GM12878 (cell line): ENCODE results near the gene PKM. TPM values are rescaled to one million over a fixed set of nuclear protein-coding genes. Genes with fewer than 3 reads are reported as not detected.

Experiments
- ATAC-seq: fragments of 200-7000 bp; cut with Tn5 transposase; 3 replicates; pipeline ENCODE4 v1.9.1; 2020; ENCODE audit warnings: mild to moderate bottlenecking, moderate library complexity
- BruUV-seq: library from RNA; stranded (reverse); fragments of 400-500 nt; replicated peaks from 2 replicates; lab custom pipeline; 2021; lab: Mats Ljungman, UMichigan
- CTCF ChIA-PET: fragments of 300-600 bp; sonication (Branson Sonifier 250); formaldehyde crosslinking; extraction: SDS; loops from one replicate; lab custom pipeline; 2021; ENCODE audit warnings: inconsistent platforms; lab: Yijun Ruan, JAX
- POLR2A ChIA-PET: fragments of 350-600 bp; formaldehyde crosslinking; extraction: SDS; loops from one replicate; lab custom pipeline; 2021; ENCODE audit warnings: inconsistent platforms; lab: Charles Lee
- RAD21 ChIA-PET: fragments of 300-600 bp; sonication (Branson Sonifier 250); formaldehyde crosslinking; loops from one replicate; lab custom pipeline; 2023; ENCODE audit warnings: antibody characterized with exemption; ENCODE audit not compliant: unreplicated experiment; lab: Charles Lee
- SMC1A ChIA-PET: fragments of 300-600 bp; sonication (Branson Sonifier 250); formaldehyde crosslinking; loops from one replicate; lab custom pipeline; 2023; ENCODE audit not compliant: unreplicated experiment, uncharacterized antibody; lab: Charles Lee
- DNase-seq: peaks from one replicate; pipeline ENCODE4 v3.0.0-alpha.2; 2011; ENCODE audit warnings: low read depth, low spot score
- FAIRE-seq: peaks from 3 replicates; lab custom pipeline; 2011; peaks lifted over from hg19 to GRCh38; lab: Jason Lieb, UNC
- H2AFZ ChIP-seq: 2 replicates; pipeline ENCODE4 v1.6.0; 2011; ENCODE audit warnings: low read depth, low read length, control low read depth; ENCODE audit not compliant: control insufficient read depth
- H3K27ac ChIP-seq: 2 replicates; pipeline ENCODE4 v1.5.1; 2011; ENCODE audit warnings: control low read depth; ENCODE audit not compliant: control insufficient read depth, insufficient read depth
- H3K27me3 ChIP-seq, 2 experiments: replicated peaks in 1 of 2; 2 replicates each; pipeline versions ENCODE4 v1.6.0 to v1.6.1; 2011; ENCODE audit warnings: low read length in 1 of 2; ENCODE audit not compliant: control insufficient read depth in 2 of 2, insufficient read depth in 2 of 2
- H3K36me3 ChIP-seq, 2 experiments: 2 replicates each; pipeline ENCODE4 v1.5.1; 2011; ENCODE audit warnings: low read length in 1 of 2; ENCODE audit not compliant: control insufficient read depth in 2 of 2, insufficient read depth in 2 of 2
- H3K4me1 ChIP-seq: 2 replicates; pipeline ENCODE4 v1.6.1; 2011; ENCODE audit warnings: mild to moderate bottlenecking, low read length, moderate library complexity, mixed read lengths; ENCODE audit not compliant: control insufficient read depth, insufficient read depth
- H3K4me2 ChIP-seq: 2 replicates; pipeline ENCODE4 v1.6.0; 2011; ENCODE audit warnings: control low read depth; ENCODE audit not compliant: control insufficient read depth, insufficient read depth
- H3K4me3 ChIP-seq: fragments of 200-600 bp; sonication (generic); 2 replicates; pipeline ENCODE4 v1.5.1; 2016
- H3K79me2 ChIP-seq: 2 replicates; pipeline ENCODE4 v1.6.0; 2011; ENCODE audit warnings: low read length; ENCODE audit not compliant: control insufficient read depth, insufficient read depth
- H3K9ac ChIP-seq: 2 replicates; pipeline ENCODE4 v1.8.0; 2011; ENCODE audit warnings: low read length, control low read depth, mixed read lengths; ENCODE audit not compliant: control insufficient read depth, insufficient read depth
- H3K9me3 ChIP-seq: replicated peaks from 3 replicates; pipeline ENCODE4 v1.5.1; 2011; ENCODE audit warnings: mild to moderate bottlenecking, low read length; ENCODE audit not compliant: control insufficient read depth, insufficient read depth
- H4K20me1 ChIP-seq: 2 replicates; pipeline ENCODE4 v1.6.0; 2011; ENCODE audit not compliant: control insufficient read depth, insufficient read depth
- CHD2 ChIP-seq: IDR thresholded peaks from 2 replicates; pipeline ENCODE4 v1.6.1; 2011; ENCODE audit warnings: low read depth, low read length, improper control_type of control experiment, borderline replicate concordance
- HDGF ChIP-seq: fragments of 450-650 bp; IDR thresholded peaks from 2 replicates; pipeline ENCODE4 v1.6.1; 2016; ENCODE audit warnings: antibody characterized with exemption
- NFYB ChIP-seq: IDR thresholded peaks from 2 replicates; pipeline ENCODE4 v1.6.1; 2011; ENCODE audit warnings: low read depth, mild to moderate bottlenecking, low read length, improper control_type of control experiment, moderate library complexity; ENCODE audit not compliant: insufficient read depth
- RAD51 ChIP-seq: fragments of 450-650 bp; IDR thresholded peaks from 2 replicates; pipeline ENCODE4 v1.6.1; 2016; ENCODE audit warnings: moderate library complexity, mild to moderate bottlenecking, inconsistent platforms
- SIN3A ChIP-seq: IDR thresholded peaks from 2 replicates; pipeline ENCODE4 v1.6.1; 2012; ENCODE audit warnings: low read depth, low read length, improper control_type of control experiment
- TCF7 ChIP-seq: IDR thresholded peaks from 2 replicates; pipeline ENCODE4 v1.6.1; 2014; ENCODE audit warnings: antibody characterized with exemption, borderline replicate concordance
- ZNF207 ChIP-seq: fragments of 450-650 bp; IDR thresholded peaks from 2 replicates; pipeline ENCODE4 v1.6.1; 2014; ENCODE audit warnings: antibody characterized with exemption, mild to moderate bottlenecking, borderline replicate concordance
- WGBS: methylation state at CpG from one replicate; pipeline ENCODE4 v1.1.6; 2016; ENCODE audit warnings: low lambda C conversion rate; ENCODE audit not compliant: insufficient replicate concordance, insufficient coverage; ENCODE audit errors: missing lambda C conversion rate; 5-methylcytosine and 5-hydroxymethylcytosine counted together
- in situ Hi-C: fragments of 300-500 bp; cut with MboI; formaldehyde crosslinking; loops from 9 replicates; pipeline ENCODE4 v1.14.3; 2018; ENCODE audit warnings: mixed read lengths
- intact Hi-C: fragments of 100-400 bp; cut with micrococcal nuclease; formaldehyde crosslinking; loops from one replicate; pipeline ENCODE4 v1.14.2; 2022; ENCODE audit not compliant: unreplicated experiment
- polyA plus RNA-seq, 11 experiments: library from polyadenylated mRNA; depleted of rRNA in 4 of 11; unstranded in 6 of 11; stranded (reverse) in 5 of 11; fragments of >200 nt; fragmentation: Nextera tagmentation in 4 of 11; fragmentation: Illumina TruSeq in 1 of 11; extraction: Ambion mirVana in 4 of 11; extraction: Trizol in 1 of 11; gene quantifications; 1 replicate in 1 of 11; 2 replicates in 10 of 11; pipeline versions ENCODE4 v1.2.1 to v1.2.3, GENCODE V29; 2011 to 2016; ENCODE audit warnings: inconsistent platforms in 2 of 11, missing spikeins in 2 of 11, low read depth in 1 of 11
- total RNA-seq, 4 experiments: library from RNA; depleted of rRNA in 3 of 4; stranded (reverse); fragments of >200 nt in 3 of 4; fragmentation: Illumina TruSeq in 1 of 4; extraction: Trizol in 1 of 4; gene quantifications; 2 replicates each; pipeline versions ENCODE4 v1.2.1 to v1.2.3, GENCODE V29; 2013 to 2021
- TF ChIP-seq, protein P1 (sequence below): fragments of 450-650 bp; IDR thresholded peaks from 2 replicates; pipeline ENCODE4 v1.6.1; 2017; ENCODE audit warnings: mild to moderate bottlenecking
- TF ChIP-seq, protein P2 (sequence below): fragments of 450-650 bp; IDR thresholded peaks from 2 replicates; pipeline ENCODE4 v1.6.1; 2017; ENCODE audit warnings: antibody characterized with exemption, mild to moderate bottlenecking, moderate library complexity

The PKM gene
- total and polyA plus RNA-seq, 10 of the 15 experiments (the other 5 are each of a cell fraction or from before 2014, with no cell fraction given) = 491 to 2,011 (median 1,433) TPM

DNA sequence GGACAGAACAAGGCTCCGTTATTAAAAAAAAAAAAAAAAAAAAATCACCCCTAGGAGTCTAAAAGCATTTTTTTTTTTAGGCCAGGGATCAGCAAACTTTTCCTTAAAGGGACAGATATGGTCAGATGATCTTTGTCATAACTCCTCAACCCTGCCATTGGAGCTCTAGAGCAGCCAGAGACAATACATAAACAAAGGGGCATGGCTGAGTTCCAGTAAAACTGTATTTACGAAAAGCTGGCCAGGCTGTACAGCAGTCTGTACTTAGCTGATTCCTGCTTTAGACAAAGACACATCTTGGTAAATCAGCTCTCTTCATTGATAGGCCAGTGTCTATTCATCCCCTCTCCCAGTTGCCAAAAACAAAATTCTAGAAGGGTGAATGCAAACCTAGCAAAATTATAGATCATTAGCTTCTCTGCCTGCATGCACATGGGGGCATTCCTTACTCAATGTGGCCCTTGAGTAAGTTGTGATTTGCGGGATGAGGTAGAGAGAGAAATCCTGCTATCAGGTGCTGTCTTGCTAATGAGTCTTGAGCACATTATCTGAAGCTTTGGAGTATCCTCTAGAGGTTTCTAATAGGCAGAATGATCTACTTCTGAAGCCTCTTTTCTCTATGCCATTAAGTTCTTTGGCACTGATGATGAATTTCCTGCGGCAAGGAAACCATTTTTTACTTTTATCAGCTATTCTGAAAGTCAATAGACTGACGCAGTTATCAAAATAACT, 77.6 kb downstream of the PKM start:
- CTCF ChIA-PET = interaction anchor here (0.9 to 2.5 kb wide), 9 partner anchors 9 to 410 kb away, joined by 3 to 18 read pairs (median 5); no protein-coding TSS in a partner anchor
- intact Hi-C loops (loop anchor here (10.0 kb wide), 1 partner anchor 219 kb away; no protein-coding TSS in a partner anchor), in situ Hi-C loops (loop anchor here (10.0 kb wide), 2 partner anchors 349 to 699 kb away; no protein-coding TSS in a partner anchor)
- H3K27ac ChIP-seq = no peak overlapping the region
- no peak overlapping the region for H2AFZ ChIP-seq
- no peaks in the 10 kb centered on the region for H3K9me3 ChIP-seq
- POLR2A ChIA-PET = interaction anchor here (0.6 to 0.7 kb wide), 3 partner anchors 35 to 271 kb away, joined by 5 read pairs; partner anchors contain the start of gene SENP8
- no TSS peak for BruUV-seq
- H3K36me3 ChIP-seq = no peaks in the 10 kb centered on the region
- H3K4me2 ChIP-seq = no peak overlapping the region
- ATAC-seq = no peak
- TF ChIP-seq, protein P1, sequence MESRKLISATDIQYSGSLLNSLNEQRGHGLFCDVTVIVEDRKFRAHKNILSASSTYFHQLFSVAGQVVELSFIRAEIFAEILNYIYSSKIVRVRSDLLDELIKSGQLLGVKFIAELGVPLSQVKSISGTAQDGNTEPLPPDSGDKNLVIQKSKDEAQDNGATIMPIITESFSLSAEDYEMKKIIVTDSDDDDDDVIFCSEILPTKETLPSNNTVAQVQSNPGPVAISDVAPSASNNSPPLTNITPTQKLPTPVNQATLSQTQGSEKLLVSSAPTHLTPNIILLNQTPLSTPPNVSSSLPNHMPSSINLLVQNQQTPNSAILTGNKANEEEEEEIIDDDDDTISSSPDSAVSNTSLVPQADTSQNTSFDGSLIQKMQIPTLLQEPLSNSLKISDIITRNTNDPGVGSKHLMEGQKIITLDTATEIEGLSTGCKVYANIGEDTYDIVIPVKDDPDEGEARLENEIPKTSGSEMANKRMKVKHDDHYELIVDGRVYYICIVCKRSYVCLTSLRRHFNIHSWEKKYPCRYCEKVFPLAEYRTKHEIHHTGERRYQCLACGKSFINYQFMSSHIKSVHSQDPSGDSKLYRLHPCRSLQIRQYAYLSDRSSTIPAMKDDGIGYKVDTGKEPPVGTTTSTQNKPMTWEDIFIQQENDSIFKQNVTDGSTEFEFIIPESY = no peak
- no peak for TF ChIP-seq HDGF
- TF ChIP-seq, protein P2, sequence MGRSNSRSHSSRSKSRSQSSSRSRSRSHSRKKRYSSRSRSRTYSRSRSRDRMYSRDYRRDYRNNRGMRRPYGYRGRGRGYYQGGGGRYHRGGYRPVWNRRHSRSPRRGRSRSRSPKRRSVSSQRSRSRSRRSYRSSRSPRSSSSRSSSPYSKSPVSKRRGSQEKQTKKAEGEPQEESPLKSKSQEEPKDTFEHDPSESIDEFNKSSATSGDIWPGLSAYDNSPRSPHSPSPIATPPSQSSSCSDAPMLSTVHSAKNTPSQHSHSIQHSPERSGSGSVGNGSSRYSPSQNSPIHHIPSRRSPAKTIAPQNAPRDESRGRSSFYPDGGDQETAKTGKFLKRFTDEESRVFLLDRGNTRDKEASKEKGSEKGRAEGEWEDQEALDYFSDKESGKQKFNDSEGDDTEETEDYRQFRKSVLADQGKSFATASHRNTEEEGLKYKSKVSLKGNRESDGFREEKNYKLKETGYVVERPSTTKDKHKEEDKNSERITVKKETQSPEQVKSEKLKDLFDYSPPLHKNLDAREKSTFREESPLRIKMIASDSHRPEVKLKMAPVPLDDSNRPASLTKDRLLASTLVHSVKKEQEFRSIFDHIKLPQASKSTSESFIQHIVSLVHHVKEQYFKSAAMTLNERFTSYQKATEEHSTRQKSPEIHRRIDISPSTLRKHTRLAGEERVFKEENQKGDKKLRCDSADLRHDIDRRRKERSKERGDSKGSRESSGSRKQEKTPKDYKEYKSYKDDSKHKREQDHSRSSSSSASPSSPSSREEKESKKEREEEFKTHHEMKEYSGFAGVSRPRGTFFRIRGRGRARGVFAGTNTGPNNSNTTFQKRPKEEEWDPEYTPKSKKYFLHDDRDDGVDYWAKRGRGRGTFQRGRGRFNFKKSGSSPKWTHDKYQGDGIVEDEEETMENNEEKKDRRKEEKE = no peak
- no peak for TF ChIP-seq NFYB
- no peak for TF ChIP-seq CHD2
- no peak for TF ChIP-seq TCF7
- no peak for TF ChIP-seq RAD51
- TF ChIP-seq ZNF207 = no peak
- no peak for TF ChIP-seq SIN3A
- SMC1A ChIA-PET = interaction anchor here (0.7 to 5.9 kb wide), 16 partner anchors 11 to 409 kb away, joined by 3 to 49 read pairs (median 4); no protein-coding TSS in a partner anchor
- WGBS = 83% methylated on average over 4 of the region's 5 CpGs
- no peaks in the 10 kb centered on the region for H4K20me1 ChIP-seq
- no peaks in the 10 kb centered on the region for H3K27me3 ChIP-seq
- no peak for DNase-seq
- no peak overlapping the region for H3K9ac ChIP-seq
- RAD21 ChIA-PET = interaction anchor here (0.7 to 2.0 kb wide), 10 partner anchors 12 to 410 kb away, joined by 3 to 10 read pairs (median 4); no protein-coding TSS in a partner anchor
- FAIRE-seq = no peak
- no peaks in the 10 kb centered on the region for H3K4me1 ChIP-seq
- H3K79me2 ChIP-seq = no peaks in the 10 kb centered on the region
- no peak overlapping the region for H3K4me3 ChIP-seq

Other genes starting within 250 kb of the PKM start
Only the 7 nearest of the 8 such genes appear.
- 17.8 and 20.2 TPM in 2 replicates for gene MYO9A, start 113.0 kb downstream of the PKM start, total RNA-seq (2014; rRNA removed)
- gene MYO9A, start 113.0 kb downstream of the PKM start, total RNA-seq (2014; rRNA removed; fragmentation: Illumina TruSeq; extraction: Trizol) = 25.3 and 28.3 TPM in 2 replicates
- gene MYO9A, start 113.0 kb downstream of the PKM start, total RNA-seq (2021) = 18.7 and 23.3 TPM in 2 replicates
- 17.0 and 17.3 TPM in 2 replicates for gene MYO9A, start 113.0 kb downstream of the PKM start, polyA plus RNA-seq (2011; rRNA removed)
- gene MYO9A, start 113.0 kb downstream of the PKM start, polyA plus RNA-seq (2014; fragmentation: Illumina TruSeq; extraction: Trizol) = 11.7 and 13.7 TPM in 2 replicates
- gene MYO9A, start 113.0 kb downstream of the PKM start, polyA plus RNA-seq (2014; fragmentation: Nextera tagmentation; extraction: Ambion mirVana) = 1 to 10 TPM; 3.3 to 5.9 TPM
- 6.5 and 8.3 TPM in 2 replicates for gene MYO9A, start 113.0 kb downstream of the PKM start, polyA plus RNA-seq (2014; rRNA removed)
- gene MYO9A, start 113.0 kb downstream of the PKM start, polyA plus RNA-seq (2016; fragmentation: Nextera tagmentation; extraction: Ambion mirVana) = 10 to 100 TPM; 10.6 to 12.7 TPM
- 1.5 and 2.0 TPM in 2 replicates for gene SENP8, start 112.8 kb downstream of the PKM start, total RNA-seq (2014; rRNA removed)
- 1.3 TPM in 2 replicates for gene SENP8, start 112.8 kb downstream of the PKM start, total RNA-seq (2014; rRNA removed; fragmentation: Illumina TruSeq; extraction: Trizol)
- gene SENP8, start 112.8 kb downstream of the PKM start, total RNA-seq (2021) = 1.8 and 2.4 TPM in 2 replicates
- gene SENP8, start 112.8 kb downstream of the PKM start, polyA plus RNA-seq (2011; rRNA removed) = 5.2 and 5.6 TPM in 2 replicates
- 2.1 and 2.2 TPM in 2 replicates for gene SENP8, start 112.8 kb downstream of the PKM start, polyA plus RNA-seq (2014; fragmentation: Illumina TruSeq; extraction: Trizol)
- gene SENP8, start 112.8 kb downstream of the PKM start, polyA plus RNA-seq (2014; fragmentation: Nextera tagmentation; extraction: Ambion mirVana) = 1 to 10 TPM; 2.2 to 4.0 TPM
- gene SENP8, start 112.8 kb downstream of the PKM start, polyA plus RNA-seq (2014; rRNA removed) = 0.87 and 1.3 TPM in 2 replicates
- gene SENP8, start 112.8 kb downstream of the PKM start, polyA plus RNA-seq (2016; fragmentation: Nextera tagmentation; extraction: Ambion mirVana) = 1 to 10 TPM; 3.7 to 4.2 TPM
- gene GRAMD2A, start 33.4 kb downstream of the PKM start, total RNA-seq (2014; rRNA removed) = not detected in 2 replicates
- not detected in 2 replicates for gene GRAMD2A, start 33.4 kb downstream of the PKM start, total RNA-seq (2014; rRNA removed; fragmentation: Illumina TruSeq; extraction: Trizol)
- gene GRAMD2A, start 33.4 kb downstream of the PKM start, total RNA-seq (2021) = not detected in 2 replicates
- not detected in 2 replicates for gene GRAMD2A, start 33.4 kb downstream of the PKM start, polyA plus RNA-seq (2011; rRNA removed)
- gene GRAMD2A, start 33.4 kb downstream of the PKM start, polyA plus RNA-seq (2014; fragmentation: Illumina TruSeq; extraction: Trizol) = not detected in 2 replicates
- gene GRAMD2A, start 33.4 kb downstream of the PKM start, polyA plus RNA-seq (2014; fragmentation: Nextera tagmentation; extraction: Ambion mirVana) = under 1 TPM in 1 of 2 experiments, not detected in 1; 0.02 TPM
- gene GRAMD2A, start 33.4 kb downstream of the PKM start, polyA plus RNA-seq (2014; rRNA removed) = not detected in 2 replicates
- under 1 TPM in 1 of 2 experiments, not detected in 1; 0.35 TPM for gene GRAMD2A, start 33.4 kb downstream of the PKM start, polyA plus RNA-seq (2016; fragmentation: Nextera tagmentation; extraction: Ambion mirVana)
- 26.3 and 31.2 TPM in 2 replicates for gene PARP6, start 41.4 kb upstream of the PKM start, total RNA-seq (2014; rRNA removed)
- 21.5 and 25.0 TPM in 2 replicates for gene PARP6, start 41.4 kb upstream of the PKM start, total RNA-seq (2014; rRNA removed; fragmentation: Illumina TruSeq; extraction: Trizol)
- 38.3 and 40.0 TPM in 2 replicates for gene PARP6, start 41.4 kb upstream of the PKM start, total RNA-seq (2021)
- 60.7 and 73.5 TPM in 2 replicates for gene PARP6, start 41.4 kb upstream of the PKM start, polyA plus RNA-seq (2011; rRNA removed)
- gene PARP6, start 41.4 kb upstream of the PKM start, polyA plus RNA-seq (2014; fragmentation: Illumina TruSeq; extraction: Trizol) = 41.4 and 47.2 TPM in 2 replicates
- 10 to 100 TPM; 14.3 to 23.7 TPM for gene PARP6, start 41.4 kb upstream of the PKM start, polyA plus RNA-seq (2014; fragmentation: Nextera tagmentation; extraction: Ambion mirVana)
- 43.9 and 51.8 TPM in 2 replicates for gene PARP6, start 41.4 kb upstream of the PKM start, polyA plus RNA-seq (2014; rRNA removed)
- gene PARP6, start 41.4 kb upstream of the PKM start, polyA plus RNA-seq (2016; fragmentation: Nextera tagmentation; extraction: Ambion mirVana) = 10 to 100 TPM; 15.5 to 27.6 TPM
- 0.23 and 0.44 TPM in 2 replicates for gene CELF6, start 89.0 kb upstream of the PKM start, total RNA-seq (2014; rRNA removed)
- 0.31 and 0.32 TPM in 2 replicates for gene CELF6, start 89.0 kb upstream of the PKM start, total RNA-seq (2014; rRNA removed; fragmentation: Illumina TruSeq; extraction: Trizol)
- 0.24 TPM in 1 of 2 replicates, not detected in the other for gene CELF6, start 89.0 kb upstream of the PKM start, total RNA-seq (2021)
- gene CELF6, start 89.0 kb upstream of the PKM start, polyA plus RNA-seq (2011; rRNA removed) = 0.39 and 0.54 TPM in 2 replicates
- 0.25 and 0.46 TPM in 2 replicates for gene CELF6, start 89.0 kb upstream of the PKM start, polyA plus RNA-seq (2014; fragmentation: Illumina TruSeq; extraction: Trizol)
- gene CELF6, start 89.0 kb upstream of the PKM start, polyA plus RNA-seq (2014; fragmentation: Nextera tagmentation; extraction: Ambion mirVana) = under 1 TPM; 0.18 to 0.20 TPM
- gene CELF6, start 89.0 kb upstream of the PKM start, polyA plus RNA-seq (2014; rRNA removed) = 0.27 and 0.33 TPM in 2 replicates
- gene CELF6, start 89.0 kb upstream of the PKM start, polyA plus RNA-seq (2016; fragmentation: Nextera tagmentation; extraction: Ambion mirVana) = under 1 TPM; 0.06 to 0.17 TPM
- gene HEXA, start 144.8 kb upstream of the PKM start, total RNA-seq (2014; rRNA removed) = 61.2 and 64.8 TPM in 2 replicates
- 56.1 and 59.5 TPM in 2 replicates for gene HEXA, start 144.8 kb upstream of the PKM start, total RNA-seq (2014; rRNA removed; fragmentation: Illumina TruSeq; extraction: Trizol)
- gene HEXA, start 144.8 kb upstream of the PKM start, total RNA-seq (2021) = 77.4 and 83.4 TPM in 2 replicates
- gene HEXA, start 144.8 kb upstream of the PKM start, polyA plus RNA-seq (2011; rRNA removed) = 112 and 151 TPM in 2 replicates
- 59.3 and 61.9 TPM in 2 replicates for gene HEXA, start 144.8 kb upstream of the PKM start, polyA plus RNA-seq (2014; fragmentation: Illumina TruSeq; extraction: Trizol)
- 10 to 100 TPM; 24.5 to 38.5 TPM for gene HEXA, start 144.8 kb upstream of the PKM start, polyA plus RNA-seq (2014; fragmentation: Nextera tagmentation; extraction: Ambion mirVana)
- 82.6 and 87.5 TPM in 2 replicates for gene HEXA, start 144.8 kb upstream of the PKM start, polyA plus RNA-seq (2014; rRNA removed)
- 100 to 1,000 TPM in 1 of 2 experiments, 10 to 100 TPM in 1; 97.2 to 102 TPM for gene HEXA, start 144.8 kb upstream of the PKM start, polyA plus RNA-seq (2016; fragmentation: Nextera tagmentation; extraction: Ambion mirVana)
- gene TMEM202, start 167.1 kb upstream of the PKM start, total RNA-seq (2014; rRNA removed) = not detected in 2 replicates
- not detected in 2 replicates for gene TMEM202, start 167.1 kb upstream of the PKM start, total RNA-seq (2014; rRNA removed; fragmentation: Illumina TruSeq; extraction: Trizol)
- not detected in 2 replicates for gene TMEM202, start 167.1 kb upstream of the PKM start, total RNA-seq (2021)
- not detected in 2 replicates for gene TMEM202, start 167.1 kb upstream of the PKM start, polyA plus RNA-seq (2011; rRNA removed)
- not detected in 2 replicates for gene TMEM202, start 167.1 kb upstream of the PKM start, polyA plus RNA-seq (2014; fragmentation: Illumina TruSeq; extraction: Trizol)
- not detected for gene TMEM202, start 167.1 kb upstream of the PKM start, polyA plus RNA-seq (2014; fragmentation: Nextera tagmentation; extraction: Ambion mirVana)
- not detected in 2 replicates for gene TMEM202, start 167.1 kb upstream of the PKM start, polyA plus RNA-seq (2014; rRNA removed)
- gene TMEM202, start 167.1 kb upstream of the PKM start, polyA plus RNA-seq (2016; fragmentation: Nextera tagmentation; extraction: Ambion mirVana) = not detected